Measurements from ENCODE around the gene POLR2J. TPM values are rescaled to one million over a fixed set of nuclear protein-coding genes. Genes with fewer than 3 reads are reported as not detected.
A peak's percentile ranks its signal among the peaks of the same experiment; 100 is the strongest.
"Not testable (repeated sequence)": the region's sequence is repeated elsewhere in the genome, so short reads cannot be mapped to it uniquely, and the experiment has no call there.

Gene POLR2J
- total RNA-seq (2014; rRNA removed; shearing (Covaris generic)) = 40.9 and 42.2 TPM in 2 replicates

GRCh38 chr7:102478314-102479208 lies at the start of gene POLR2J:
TSS of gene POLR2J (minus strand) at chr7:102478922. CDS start at chr7:102478860, 62 bp downstream.
- peak within 1 kb of the TSS; percentile 35 for H3K4me3 ChIP-seq (ENCODE audit: insufficient read depth, low read depth, low read length)

DNA sequence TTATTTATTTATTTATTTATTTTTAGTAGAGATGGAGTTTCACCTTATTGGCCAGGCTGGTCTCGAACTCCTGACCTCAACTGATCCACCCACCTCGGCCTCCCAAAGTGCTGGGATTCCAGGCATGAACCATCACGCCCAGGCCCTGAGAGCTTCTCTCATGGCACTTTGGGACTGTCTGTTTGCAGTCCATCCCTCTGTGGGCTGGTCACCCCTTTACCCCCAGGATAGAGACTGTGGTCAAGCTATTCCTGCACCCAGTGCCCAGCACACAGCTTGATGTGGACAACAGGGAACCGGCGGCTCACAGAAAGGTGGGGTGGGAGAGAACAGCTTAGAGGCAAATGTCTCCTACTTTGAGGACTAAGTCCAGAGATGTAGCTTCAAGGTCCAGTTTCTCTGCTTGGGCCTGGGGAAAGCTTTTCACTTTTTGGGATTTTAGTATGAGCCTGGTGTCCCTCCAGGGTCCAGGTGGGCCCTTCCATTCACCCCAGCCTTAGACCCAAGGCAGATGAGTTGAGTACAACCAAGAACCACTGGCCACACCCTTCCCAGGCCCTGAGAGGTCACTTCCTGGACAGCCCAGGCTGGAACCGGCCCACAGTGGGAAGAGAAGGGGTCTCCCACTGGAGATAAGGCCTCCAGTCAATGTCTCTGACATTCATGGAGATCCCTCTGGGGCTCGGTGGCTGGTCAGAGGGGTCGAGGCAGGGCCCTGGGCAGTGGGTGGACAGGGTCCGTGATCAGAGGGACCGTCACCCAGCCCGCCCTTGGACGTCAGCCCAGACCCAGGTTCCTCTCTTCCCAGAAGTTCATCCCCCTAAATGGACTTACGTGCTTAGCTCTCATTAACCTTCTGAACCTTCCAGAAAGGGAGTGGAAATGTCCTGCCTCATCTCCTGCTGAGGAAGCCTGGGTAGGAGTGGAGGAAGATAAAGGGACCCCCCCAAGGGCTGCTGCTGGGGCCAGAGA lies 49.4 kb upstream of the POLR2J start:
- not testable (repeated sequence) for H3K36me3 ChIP-seq (replicated peaks; ENCODE audit: control insufficient read depth, insufficient read depth, low read length); H3K4me3 ChIP-seq (ENCODE audit: insufficient read depth, low read depth, low read length); H3K27me3 ChIP-seq (ENCODE audit: control insufficient read depth, insufficient read depth, low read length); DNase-seq

More at GRCh38 chr7:102478314-102479208, at the start of gene POLR2J:
- H3K36me3 ChIP-seq (replicated peaks; ENCODE audit: control insufficient read depth, insufficient read depth, low read length); DNase-seq; H3K27me3 ChIP-seq (ENCODE audit: control insufficient read depth, insufficient read depth, low read length): not testable (repeated sequence)

GRCh38 chr7:102527182-102527581 lies 48.5 kb upstream of the POLR2J start:
- H3K27me3 ChIP-seq (ENCODE audit: control insufficient read depth, insufficient read depth, low read length); DNase-seq; H3K4me3 ChIP-seq (ENCODE audit: insufficient read depth, low read depth, low read length); H3K36me3 ChIP-seq (replicated peaks; ENCODE audit: control insufficient read depth, insufficient read depth, low read length): not testable (repeated sequence)

GRCh38 chr7:102524803-102525202 lies 46.1 kb upstream of the POLR2J start:
- not testable (repeated sequence) for DNase-seq; H3K4me3 ChIP-seq (ENCODE audit: insufficient read depth, low read depth, low read length); H3K27me3 ChIP-seq (ENCODE audit: control insufficient read depth, insufficient read depth, low read length); H3K36me3 ChIP-seq (replicated peaks; ENCODE audit: control insufficient read depth, insufficient read depth, low read length)

- not testable (repeated sequence) for DNase-seq; H3K36me3 ChIP-seq (replicated peaks; ENCODE audit: control insufficient read depth, insufficient read depth, low read length); H3K27me3 ChIP-seq (ENCODE audit: control insufficient read depth, insufficient read depth, low read length); H3K4me3 ChIP-seq (ENCODE audit: insufficient read depth, low read depth, low read length)
These were observed 42.1 kb upstream of the POLR2J start for GRCh38 chr7:102520797-102521196.

GRCh38 chr7:102517550-102518147 lies 38.9 kb upstream of the POLR2J start, which contains the start of gene RASA4B:
TSS of gene RASA4B (minus strand) at chr7:102517777. CDS start at chr7:102517710, 67 bp downstream.
- DNase-seq; H3K27me3 ChIP-seq (ENCODE audit: control insufficient read depth, insufficient read depth, low read length); H3K36me3 ChIP-seq (replicated peaks; ENCODE audit: control insufficient read depth, insufficient read depth, low read length): not testable (repeated sequence)
- H3K4me3 ChIP-seq (ENCODE audit: insufficient read depth, low read depth, low read length) = peak within 1 kb of the TSS; percentile 12; the same call in 1 of the 2 replicates

GRCh38 chr7:102516951-102517350 lies 38.2 kb upstream of the POLR2J start:
- not testable (repeated sequence) for H3K27me3 ChIP-seq (ENCODE audit: control insufficient read depth, insufficient read depth, low read length); H3K36me3 ChIP-seq (replicated peaks; ENCODE audit: control insufficient read depth, insufficient read depth, low read length); DNase-seq; H3K4me3 ChIP-seq (ENCODE audit: insufficient read depth, low read depth, low read length)

DNA sequence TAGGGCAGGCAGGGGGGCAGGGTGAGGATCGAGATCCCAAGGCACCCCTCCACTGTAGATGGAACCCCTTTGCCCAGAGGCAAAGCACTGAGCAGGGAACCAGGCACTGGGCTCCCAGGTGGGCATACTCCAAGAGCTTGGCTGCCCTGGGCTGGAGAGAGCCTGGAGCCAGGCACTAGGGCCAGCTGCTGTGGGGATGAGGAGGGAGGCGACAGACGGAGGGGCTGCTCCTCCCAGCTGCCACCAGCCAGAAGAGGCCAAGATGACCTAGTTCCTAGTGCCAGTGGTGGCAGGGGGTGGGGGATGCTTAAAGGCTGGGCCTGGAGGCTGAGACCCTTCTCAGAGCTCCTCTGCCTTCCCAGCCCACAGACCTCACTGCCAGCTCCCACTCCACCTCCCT lies 37.2 kb upstream of the POLR2J start:
- not testable (repeated sequence) for H3K4me3 ChIP-seq (ENCODE audit: insufficient read depth, low read depth, low read length); H3K27me3 ChIP-seq (ENCODE audit: control insufficient read depth, insufficient read depth, low read length); DNase-seq; H3K36me3 ChIP-seq (replicated peaks; ENCODE audit: control insufficient read depth, insufficient read depth, low read length)

DNA sequence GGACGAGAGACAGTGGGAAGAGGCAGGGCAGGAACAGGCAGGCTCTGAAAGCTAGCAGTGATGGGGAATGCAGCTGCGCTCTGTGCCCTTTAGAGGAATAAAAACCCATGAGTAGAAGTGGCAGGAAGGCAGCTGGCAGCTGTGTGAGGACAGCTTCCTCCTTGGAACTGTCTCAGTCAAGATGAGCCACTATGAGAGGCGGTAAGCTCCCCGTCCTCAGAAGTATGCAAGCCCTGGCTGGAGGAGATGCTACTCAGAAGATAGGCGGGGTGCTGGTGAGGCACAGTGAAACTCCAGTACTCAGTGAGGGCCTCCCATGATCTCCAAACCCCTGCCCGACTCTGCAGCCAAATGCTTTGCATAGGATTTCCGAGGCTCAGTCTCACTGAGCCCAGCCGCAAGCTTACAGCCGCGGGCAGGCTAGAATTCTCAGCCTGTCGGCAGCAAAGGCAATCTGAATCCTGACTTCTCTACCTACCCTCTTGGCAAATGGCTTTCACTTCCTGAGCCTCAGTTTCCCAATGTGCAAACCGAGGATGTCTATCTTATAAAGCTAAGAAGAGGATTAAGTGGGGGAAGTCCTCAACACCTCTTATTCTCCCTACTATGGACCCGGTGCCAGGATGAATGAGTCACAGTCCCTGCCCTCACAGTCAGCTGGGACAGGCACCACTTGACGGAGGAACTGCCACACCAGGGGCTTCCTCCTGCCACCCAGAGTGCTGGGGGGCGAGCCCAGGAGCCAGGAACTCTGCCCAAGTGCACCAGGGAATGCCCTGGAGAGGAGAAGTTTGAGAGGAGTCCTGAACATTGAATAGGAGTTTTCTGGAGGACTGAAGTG lies 36.4 kb upstream of the POLR2J start:
- not testable (repeated sequence) for H3K27me3 ChIP-seq (ENCODE audit: control insufficient read depth, insufficient read depth, low read length); H3K36me3 ChIP-seq (replicated peaks; ENCODE audit: control insufficient read depth, insufficient read depth, low read length); DNase-seq; H3K4me3 ChIP-seq (ENCODE audit: insufficient read depth, low read depth, low read length)

DNA sequence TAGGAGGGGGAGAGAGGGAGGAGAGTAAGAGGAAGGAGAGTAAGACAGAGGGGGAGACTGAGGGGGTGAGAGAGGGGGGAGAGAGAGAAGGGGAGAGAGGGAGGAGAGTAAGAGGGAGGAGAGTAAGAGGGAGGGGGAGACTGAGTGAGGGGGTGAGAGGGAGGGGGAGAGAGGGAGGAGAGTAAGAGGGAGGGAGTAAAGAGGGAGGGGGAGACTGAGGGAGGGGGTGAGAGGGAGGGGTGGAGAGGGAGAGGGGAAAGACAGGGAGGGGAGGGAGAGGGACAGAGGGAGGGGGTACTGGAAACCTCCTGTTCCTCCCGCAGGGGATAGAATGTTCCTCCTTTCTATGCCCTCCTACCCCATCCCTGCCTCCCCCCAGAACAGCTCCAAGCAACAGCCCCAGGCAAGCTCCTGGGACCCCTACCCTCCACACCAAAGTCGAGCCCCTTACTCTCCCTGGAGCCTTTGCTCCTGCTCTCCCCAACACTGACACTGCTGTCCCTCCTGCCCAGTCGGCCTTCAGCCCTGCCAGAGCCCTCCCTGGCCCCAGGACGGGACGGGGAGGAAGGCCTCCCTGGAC lies 34.0 kb upstream of the POLR2J start:
- H3K36me3 ChIP-seq (replicated peaks; ENCODE audit: control insufficient read depth, insufficient read depth, low read length); DNase-seq; H3K27me3 ChIP-seq (ENCODE audit: control insufficient read depth, insufficient read depth, low read length): not testable (repeated sequence)
- H3K4me3 ChIP-seq (ENCODE audit: insufficient read depth, low read depth, low read length) = peak overlapping the region; percentile 10; the same call in 1 of the 2 replicates

DNA sequence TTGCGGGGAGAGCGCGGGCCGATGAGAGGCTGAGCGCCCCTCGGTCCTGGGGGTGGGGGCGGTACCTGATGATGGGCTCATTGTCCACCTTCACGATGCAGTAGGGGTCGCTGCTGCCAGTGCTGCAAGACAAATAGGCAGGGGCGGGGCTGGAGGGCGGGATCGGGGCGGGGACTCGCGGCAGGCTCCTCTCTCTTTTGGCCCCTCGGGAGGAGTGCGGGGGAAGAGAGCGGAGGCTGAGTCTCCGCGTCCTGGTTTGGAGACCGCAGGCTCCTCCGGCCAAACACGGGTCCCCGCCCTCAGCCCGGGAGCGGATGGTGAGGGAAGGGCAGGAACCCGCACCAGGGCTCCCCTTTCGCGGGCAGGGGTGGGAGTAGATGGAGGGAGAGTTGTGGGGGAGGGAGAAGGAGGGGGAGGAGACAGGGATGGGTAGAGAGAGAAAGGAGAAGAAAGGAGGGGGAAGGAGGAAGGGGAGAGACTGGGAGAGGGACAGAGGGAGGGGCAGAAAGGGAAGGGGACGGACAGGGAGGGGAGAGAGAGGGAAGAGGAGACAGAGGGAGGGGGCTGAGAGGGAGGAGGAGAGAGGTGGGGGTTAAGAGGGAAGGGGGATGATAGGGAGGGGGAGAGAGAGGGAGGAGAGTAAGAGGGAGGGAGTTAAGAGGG lies 33.3 kb upstream of the POLR2J start:
- not testable (repeated sequence) for H3K27me3 ChIP-seq (ENCODE audit: control insufficient read depth, insufficient read depth, low read length); H3K36me3 ChIP-seq (replicated peaks; ENCODE audit: control insufficient read depth, insufficient read depth, low read length); H3K4me3 ChIP-seq (ENCODE audit: insufficient read depth, low read depth, low read length); DNase-seq

DNA sequence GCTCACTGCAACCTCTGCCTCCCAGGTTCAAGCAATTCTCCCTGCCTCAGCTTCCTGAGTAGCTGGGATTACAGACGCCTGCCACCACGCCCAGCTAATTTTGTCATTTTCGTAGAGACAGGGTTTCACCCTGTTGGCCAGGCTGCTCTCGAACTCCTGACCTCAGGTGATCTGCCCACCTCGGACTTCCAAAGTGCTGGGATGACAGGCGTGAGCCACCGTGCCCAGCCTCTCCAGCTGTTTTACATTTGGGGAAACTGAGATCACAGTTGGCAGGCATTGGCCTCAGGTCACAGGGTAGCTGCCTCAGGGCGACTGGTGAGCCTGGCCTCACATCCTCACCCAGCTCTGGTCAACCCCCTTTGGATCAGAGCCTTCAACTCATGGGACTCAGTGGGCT lies 31.9 kb upstream of the POLR2J start:
- H3K27me3 ChIP-seq (ENCODE audit: control insufficient read depth, insufficient read depth, low read length); H3K4me3 ChIP-seq (ENCODE audit: insufficient read depth, low read depth, low read length); H3K36me3 ChIP-seq (replicated peaks; ENCODE audit: control insufficient read depth, insufficient read depth, low read length); DNase-seq: not testable (repeated sequence)
